Spleen (tissue), 7 donors: ENCODE results near the gene ASAP2.

Experiments
- POLR2A ChIP-seq, 3 donors: fragments of 450-650 bp; IDR thresholded peaks; one replicate each; pipeline ENCODE4 v1.5.1; 2017; ENCODE audit warnings: antibody characterized with exemption in 3 of 3, mild to moderate bottlenecking in 1 of 3
- POLR2AphosphoS5 ChIP-seq, 3 donors: sonication (generic); formaldehyde crosslinking; IDR thresholded peaks; one replicate each; pipeline ENCODE4 v1.5.1; 2017; ENCODE audit warnings: antibody characterized with exemption in 3 of 3
- TF ChIP-seq, protein P1 (sequence below), 11 experiments: fragments of 200-600 bp in 7 of 11; fragments of 450-650 bp in 4 of 11; sonication (generic) in 4 of 11; IDR thresholded peaks in 8 of 11; conservative IDR thresholded peaks in 3 of 11; 1 replicate in 7 of 11; 2 replicates in 4 of 11; pipeline versions ENCODE4 v1.4.0 to v1.8.0; 2016 to 2021; ENCODE audit warnings: antibody characterized with exemption in 11 of 11, inconsistent platforms in 4 of 11, mild to moderate bottlenecking in 1 of 11
- donor health status: DM: no; HTN: no; CAD: no; lungs with moderate emphysema.
- donor health status: DM: no; HTN: no; CAD: no.
- donor health status: DM: no; HTN: no; CAD: no.

DNA sequence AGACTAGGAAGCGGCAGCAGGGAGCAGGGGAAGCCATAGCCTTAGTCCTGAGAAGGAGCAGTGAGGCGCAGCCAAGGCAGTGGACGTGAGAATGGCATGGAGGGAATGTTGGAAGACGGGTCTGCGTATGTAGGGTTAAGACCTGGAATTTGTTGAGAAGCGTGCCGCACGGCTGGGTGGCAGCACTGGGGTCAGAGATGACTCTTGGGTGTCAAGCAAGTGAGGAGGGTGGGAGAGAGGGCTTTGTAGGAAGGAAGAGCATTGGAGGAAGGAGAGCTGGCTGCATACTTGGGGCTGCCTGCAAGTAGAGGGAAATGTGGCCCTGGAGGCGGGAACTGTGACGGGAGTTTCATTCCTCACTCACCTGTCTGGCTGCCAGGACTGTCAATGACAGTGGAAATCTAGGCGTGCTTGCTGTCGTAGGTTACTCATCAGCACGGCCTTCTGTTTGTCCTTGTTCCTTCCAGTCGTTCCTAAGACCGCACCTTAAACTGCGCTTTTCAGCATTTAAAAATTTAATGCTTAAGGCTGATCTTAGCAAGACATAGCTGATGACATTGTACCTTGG, 108.8 kb downstream of the ASAP2 start:
- TF ChIP-seq, protein P1, sequence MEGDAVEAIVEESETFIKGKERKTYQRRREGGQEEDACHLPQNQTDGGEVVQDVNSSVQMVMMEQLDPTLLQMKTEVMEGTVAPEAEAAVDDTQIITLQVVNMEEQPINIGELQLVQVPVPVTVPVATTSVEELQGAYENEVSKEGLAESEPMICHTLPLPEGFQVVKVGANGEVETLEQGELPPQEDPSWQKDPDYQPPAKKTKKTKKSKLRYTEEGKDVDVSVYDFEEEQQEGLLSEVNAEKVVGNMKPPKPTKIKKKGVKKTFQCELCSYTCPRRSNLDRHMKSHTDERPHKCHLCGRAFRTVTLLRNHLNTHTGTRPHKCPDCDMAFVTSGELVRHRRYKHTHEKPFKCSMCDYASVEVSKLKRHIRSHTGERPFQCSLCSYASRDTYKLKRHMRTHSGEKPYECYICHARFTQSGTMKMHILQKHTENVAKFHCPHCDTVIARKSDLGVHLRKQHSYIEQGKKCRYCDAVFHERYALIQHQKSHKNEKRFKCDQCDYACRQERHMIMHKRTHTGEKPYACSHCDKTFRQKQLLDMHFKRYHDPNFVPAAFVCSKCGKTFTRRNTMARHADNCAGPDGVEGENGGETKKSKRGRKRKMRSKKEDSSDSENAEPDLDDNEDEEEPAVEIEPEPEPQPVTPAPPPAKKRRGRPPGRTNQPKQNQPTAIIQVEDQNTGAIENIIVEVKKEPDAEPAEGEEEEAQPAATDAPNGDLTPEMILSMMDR (IDR thresholded peaks at IDR 0.05 in 8 of 11, conservative IDR thresholded peaks at IDR 0.05 in 3 of 11): no peak
- TF ChIP-seq POLR2AphosphoS5 (IDR thresholded peaks at IDR 0.05) (no peak), POLR2A (IDR thresholded peaks at IDR 0.05) (no peak)
